H4 (cell line): ENCODE results near the gene HMCN1. TPM values are rescaled to one million over a fixed set of nuclear protein-coding genes. Genes with fewer than 3 reads are reported as not detected.

Source experiments
- DNase-seq: peaks from one replicate; pipeline ENCODE4 v3.0.0-alpha.2; 2015; ENCODE audit warnings: low spot score
- total RNA-seq: library from RNA; depleted of rRNA; stranded (reverse); fragments of >200 nt; shearing (Covaris generic); gene quantifications from 2 replicates; pipeline ENCODE4 v1.2.3, GENCODE V29; 2014

HMCN1 gene
- total RNA-seq, 1 experiment from 2014 or later: 14.8 TPM

GRCh38 chr1:185911978-185912377 is 177.8 kb downstream of the HMCN1 start:
- DNase-seq: no peak

DNA sequence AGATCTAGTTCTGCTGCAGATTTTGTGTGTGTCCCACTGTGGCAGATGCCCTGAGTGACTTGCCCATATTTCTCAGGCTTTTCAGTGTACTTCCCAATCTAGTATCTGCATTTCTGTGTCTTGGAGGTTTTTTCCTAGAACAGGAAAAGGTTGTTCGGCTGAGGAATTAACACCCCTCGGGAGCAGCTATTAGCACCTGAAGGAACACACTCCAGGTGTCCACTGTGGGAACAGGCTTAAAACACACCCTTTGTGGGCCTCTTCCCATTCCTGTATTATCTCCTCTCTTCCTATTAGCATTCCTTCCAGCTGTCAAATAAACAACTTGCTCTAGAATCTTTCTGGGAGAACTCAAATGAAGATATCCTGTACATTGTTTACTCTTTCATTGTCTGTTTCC is 178.3 kb downstream of the HMCN1 start:
- DNase-seq: no peak

GRCh38 chr1:185914089-185914488 is 179.9 kb downstream of the HMCN1 start:
- DNase-seq: no peak

DNA sequence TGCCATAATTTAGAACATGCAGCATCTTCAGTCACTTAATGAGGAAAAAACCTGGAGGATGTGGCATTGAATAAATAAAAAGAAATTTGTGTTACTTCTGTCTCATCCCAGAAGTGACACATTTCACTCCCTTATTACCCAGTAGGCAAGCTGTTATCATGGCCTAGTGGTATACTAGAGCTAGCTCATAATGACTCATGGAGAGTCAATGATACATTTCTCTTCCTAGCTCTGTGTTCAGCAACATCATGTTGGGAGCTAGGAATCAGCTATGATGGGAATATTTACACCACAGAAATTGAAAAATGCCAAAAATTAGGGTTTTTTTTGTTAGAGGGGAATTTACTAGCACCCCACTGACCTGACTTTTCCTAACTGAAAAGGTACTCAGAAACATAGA is 182.7 kb downstream of the HMCN1 start:
- DNase-seq: no peak

- DNase-seq: peak; percentile 24
Observed at GRCh38 chr1:185917646-185918045, 183.5 kb downstream of the HMCN1 start.

GRCh38 chr1:185920602-185921001 is 186.4 kb downstream of the HMCN1 start:
- DNase-seq: no peak

GRCh38 chr1:185921636-185922035 is 187.4 kb downstream of the HMCN1 start:
- DNase-seq: no peak

DNA sequence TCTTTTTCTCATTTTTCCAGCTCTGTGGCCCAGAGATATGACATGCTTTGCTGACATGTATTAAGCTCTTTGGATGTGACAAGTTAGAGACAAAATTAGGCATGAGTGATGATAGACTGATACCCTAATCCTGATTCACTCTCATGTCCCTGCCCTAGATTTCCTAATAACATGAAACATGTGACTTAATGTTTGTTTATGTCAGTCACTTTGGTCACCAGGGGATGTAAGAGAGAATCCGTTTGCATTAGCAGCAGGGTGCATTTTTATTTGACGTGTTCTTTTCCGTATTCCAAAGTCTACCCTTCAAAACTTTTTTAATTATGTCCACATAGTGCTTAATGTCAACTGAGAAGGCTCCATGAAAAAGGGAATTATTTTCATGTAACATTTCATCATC is 192.4 kb downstream of the HMCN1 start:
- no peak for DNase-seq

DNA sequence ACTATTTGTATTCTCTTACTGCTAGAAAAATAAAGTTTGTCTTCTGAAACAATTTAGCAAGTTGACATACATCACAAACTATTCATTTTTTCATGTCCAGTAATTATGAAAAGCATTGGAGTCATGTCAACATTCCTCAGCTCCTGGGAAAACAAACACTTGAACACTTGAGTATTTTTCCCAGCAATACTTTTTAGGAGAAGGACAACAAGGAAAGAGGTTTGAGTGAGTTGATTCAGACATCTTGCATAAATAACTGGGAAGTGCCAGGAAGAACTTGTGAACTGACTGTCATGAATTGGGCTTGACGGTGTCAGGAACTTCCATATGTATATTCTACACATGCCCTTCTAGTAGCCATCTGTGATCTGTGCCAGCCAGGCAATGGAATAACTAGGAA is 195.6 kb downstream of the HMCN1 start:
- no peak for DNase-seq

GRCh38 chr1:185931438-185931837 is 197.2 kb downstream of the HMCN1 start:
- DNase-seq: no peak

- DNase-seq: no peak
Observed at GRCh38 chr1:185933580-185933979, 199.4 kb downstream of the HMCN1 start.

- DNase-seq: peak; percentile 43
Observed at GRCh38 chr1:185934476-185935189, 200.4 kb downstream of the HMCN1 start.

DNA sequence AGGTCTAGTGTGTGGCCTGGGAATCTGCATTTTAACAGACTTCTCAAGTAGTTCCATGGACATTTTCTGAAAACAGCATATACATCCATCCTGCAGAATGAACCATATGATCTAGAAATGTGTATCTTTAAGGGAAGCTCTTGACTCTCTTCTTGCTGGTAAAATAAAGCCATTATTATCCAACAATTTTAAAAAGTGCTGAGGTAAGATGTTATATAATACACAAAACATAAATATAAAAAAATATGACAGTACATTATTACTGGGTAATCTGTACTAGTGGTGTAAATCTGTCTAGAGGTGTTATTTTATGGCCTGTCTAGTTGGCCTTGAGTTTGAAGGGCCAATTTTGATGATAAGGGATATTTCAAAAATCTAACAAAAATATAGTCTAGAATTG is 201.2 kb downstream of the HMCN1 start:
- DNase-seq: no peak

GRCh38 chr1:185936641-185937040 is 202.4 kb downstream of the HMCN1 start:
- DNase-seq: no peak

GRCh38 chr1:185938396-185938795 is 204.2 kb downstream of the HMCN1 start:
- DNase-seq: peak; percentile 24

DNA sequence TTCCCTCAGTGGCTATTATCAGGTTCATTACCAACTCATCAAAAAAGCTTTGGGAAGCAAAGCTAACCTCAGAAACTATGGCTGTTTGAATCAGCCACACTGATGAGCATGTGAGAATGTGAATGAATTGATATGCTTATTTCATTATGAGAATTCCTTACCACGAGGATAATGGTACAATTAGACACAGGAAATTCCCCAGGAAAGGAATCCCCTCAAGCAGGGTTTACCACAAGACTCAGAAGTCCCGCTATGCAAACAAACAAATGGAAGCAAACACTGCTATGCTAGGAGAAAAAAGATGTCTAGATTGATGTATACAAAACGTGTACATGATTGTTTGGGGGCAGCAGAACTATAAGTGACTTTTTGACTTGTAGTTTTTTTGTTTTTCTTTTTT is 205.0 kb downstream of the HMCN1 start:
- DNase-seq: peak; percentile 60

DNA sequence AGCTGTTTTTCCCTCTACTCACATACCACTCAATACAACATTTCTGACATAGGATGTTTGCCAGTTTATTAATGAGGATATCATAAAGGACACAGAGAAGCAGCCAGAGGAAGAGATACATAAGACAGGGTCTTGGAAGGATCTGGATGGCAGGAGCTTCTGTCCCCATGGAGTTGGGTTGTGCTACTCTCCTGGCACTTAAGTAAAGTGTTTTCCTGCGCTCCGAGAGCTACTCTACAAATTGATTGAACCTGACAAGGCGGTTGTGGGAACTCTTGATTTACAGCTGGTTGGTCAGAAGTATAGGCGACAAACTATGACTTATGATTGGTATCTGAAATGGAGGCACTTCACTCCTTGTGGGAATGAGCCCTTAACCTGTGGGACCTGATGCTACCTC is 208.8 kb downstream of the HMCN1 start:
- no peak for DNase-seq

DNA sequence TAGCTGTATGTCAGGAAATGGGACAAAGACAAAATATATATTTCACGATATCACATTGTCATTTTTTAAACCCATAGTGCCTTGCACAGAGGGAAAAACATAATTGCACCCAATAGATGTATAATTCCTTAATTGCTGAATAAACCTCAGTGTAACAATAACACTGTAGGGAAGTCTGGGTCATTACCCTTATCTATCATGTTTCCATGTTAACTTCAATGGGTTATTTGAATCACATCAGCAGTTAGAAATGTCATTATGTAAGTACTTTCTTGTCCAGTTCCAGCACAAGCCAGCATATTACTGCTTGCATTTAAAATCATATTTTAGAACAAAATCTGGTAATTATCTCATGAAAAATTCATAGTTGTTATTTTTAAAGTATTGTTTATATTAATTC is 222.7 kb downstream of the HMCN1 start:
- no peak for DNase-seq

- DNase-seq: no peak
Observed at GRCh38 chr1:185957441-185958363, 223.5 kb downstream of the HMCN1 start.

- no peak for DNase-seq
Observed at GRCh38 chr1:185960422-185961321, 226.5 kb downstream of the HMCN1 start.

GRCh38 chr1:185961664-185962063 is 227.5 kb downstream of the HMCN1 start:
- no peak for DNase-seq

DNA sequence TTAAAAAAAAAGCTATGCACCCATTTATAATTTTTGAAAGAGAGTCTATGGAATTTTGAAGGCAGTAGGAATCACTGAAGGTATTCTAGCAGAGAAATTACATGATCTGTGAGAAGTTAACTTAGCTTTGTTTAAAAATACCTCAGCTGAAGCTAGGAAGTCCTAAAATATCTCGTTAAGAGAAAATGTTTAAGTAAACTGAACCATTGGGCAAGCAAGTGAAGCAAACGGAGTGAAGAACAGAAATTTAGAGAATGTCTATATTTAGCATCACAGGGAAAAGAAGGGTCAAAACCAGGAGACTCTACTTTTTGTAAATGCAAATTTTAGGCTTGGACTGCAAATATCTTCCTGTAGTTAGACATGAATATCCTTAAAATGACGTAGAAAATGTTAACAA is 230.8 kb downstream of the HMCN1 start:
- DNase-seq: no peak
